IMR-90 (cell line): Measurements from ENCODE around the gene KLK5. TPM values are rescaled to one million over a fixed set of nuclear protein-coding genes. Genes with fewer than 3 reads are reported as not detected.

ENCODE experiments used
- ATAC-seq: fragments of 200-7000 bp; cut with Tn5 transposase; 2 replicates; pipeline ENCODE4 v1.9.1; 2020; ENCODE audit warnings: low read depth, mild to moderate bottlenecking, moderate library complexity
- BruUV-seq: library from RNA; stranded (reverse); fragments of 400-500 nt; replicated peaks from 2 replicates; lab custom pipeline; 2021; lab: Mats Ljungman, UMichigan
- CTCF ChIA-PET: fragments of 300-600 bp; formaldehyde crosslinking; extraction: SDS; loops from one replicate; lab custom pipeline; 2021; ENCODE audit warnings: antibody characterized with exemption; lab: Yijun Ruan, JAX
- POLR2A ChIA-PET: fragments of 300-600 bp; sonication (Branson Sonifier 250); formaldehyde crosslinking; loops from one replicate; lab custom pipeline; 2022; ENCODE audit warnings: antibody characterized with exemption; ENCODE audit not compliant: unreplicated experiment; lab: Charles Lee
- DNase-seq: peaks from one replicate; pipeline ENCODE4 v3.0.0; 2013
- H2AFZ ChIP-seq: replicated peaks from 2 replicates; pipeline ENCODE3; 2013; ENCODE audit warnings: low read length, mild to moderate bottlenecking; ENCODE audit not compliant: poor library complexity
- H2AK5ac ChIP-seq: 2 replicates; pipeline ENCODE4 v1.6.1; 2013; ENCODE audit warnings: low read depth, low read length, inconsistent platforms
- H2AK9ac ChIP-seq: replicated peaks from 2 replicates; pipeline ENCODE3; 2013; ENCODE audit warnings: mild to moderate bottlenecking, low read depth, low read length, moderate library complexity; ENCODE audit not compliant: poor library complexity
- H2BK120ac ChIP-seq: 2 replicates; pipeline ENCODE4 v1.6.1; 2013; ENCODE audit warnings: low read depth, low read length, inconsistent platforms
- H2BK15ac ChIP-seq: 3 replicates; pipeline ENCODE4 v1.6.1; 2013; ENCODE audit warnings: low read depth, low read length, inconsistent platforms
- H2BK20ac ChIP-seq: 2 replicates; pipeline ENCODE4 v1.6.1; 2013; ENCODE audit warnings: low read depth, mild to moderate bottlenecking, inconsistent platforms, low read length, moderate library complexity
- H2BK5ac ChIP-seq: 2 replicates; pipeline ENCODE4 v1.6.1; 2013; ENCODE audit warnings: mild to moderate bottlenecking, low read depth, low read length, inconsistent platforms; ENCODE audit not compliant: poor library complexity, severe bottlenecking
- H3K14ac ChIP-seq: replicated peaks from 2 replicates; pipeline ENCODE4 v1.6.1; 2013; ENCODE audit warnings: low read depth, low read length, inconsistent platforms
- H3K18ac ChIP-seq: 2 replicates; pipeline ENCODE4 v1.6.1; 2013; ENCODE audit warnings: low read depth, low read length, control low read depth
- H3K23ac ChIP-seq: 2 replicates; pipeline ENCODE4 v1.6.1; 2013; ENCODE audit warnings: low read depth, low read length, inconsistent platforms
- H3K27ac ChIP-seq: 2 replicates; pipeline ENCODE4 v1.5.1; 2013; ENCODE audit warnings: mild to moderate bottlenecking, control low read depth, low read length; ENCODE audit not compliant: insufficient read depth
- H3K27me3 ChIP-seq: 2 replicates; pipeline ENCODE4 v1.6.1; 2013; ENCODE audit warnings: low read length; ENCODE audit not compliant: control insufficient read depth, insufficient read depth
- H3K36me3 ChIP-seq: 2 replicates; pipeline ENCODE4 v1.6.1; 2013; ENCODE audit warnings: low read length, mixed read lengths; ENCODE audit not compliant: control insufficient read depth, insufficient read depth
- H3K4ac ChIP-seq: 2 replicates; pipeline ENCODE4 v1.6.1; 2013; ENCODE audit warnings: low read depth, low read length, inconsistent platforms
- H3K4me1 ChIP-seq: 2 replicates; pipeline ENCODE4 v1.6.1; 2013; ENCODE audit warnings: low read length, mixed read lengths; ENCODE audit not compliant: control insufficient read depth, insufficient read depth
- H3K4me2 ChIP-seq: 2 replicates; pipeline ENCODE4 v1.6.1; 2013; ENCODE audit warnings: low read depth, mild to moderate bottlenecking, control low read depth, low read length, moderate library complexity
- H3K4me3 ChIP-seq: 2 replicates; pipeline ENCODE4 v1.5.1; 2013; ENCODE audit warnings: low read depth, mild to moderate bottlenecking, control low read depth, low read length, moderate library complexity; ENCODE audit not compliant: insufficient read depth
- H3K56ac ChIP-seq: 2 replicates; pipeline ENCODE4 v1.6.1; 2013; ENCODE audit warnings: low read length, inconsistent platforms; ENCODE audit not compliant: insufficient read depth; ENCODE audit errors: extremely low read depth
- H3K79me1 ChIP-seq, 2 experiments: 2 replicates each; pipeline ENCODE4 v1.6.1; 2013; ENCODE audit warnings: low read length in 2 of 2, inconsistent platforms in 1 of 2, low read depth in 1 of 2
- H3K9ac ChIP-seq: 2 replicates; pipeline ENCODE4 v1.6.1; 2013; ENCODE audit warnings: low read depth, low read length, control low read depth
- H3K9me1 ChIP-seq: 2 replicates; pipeline ENCODE4 v1.6.1; 2013; ENCODE audit warnings: low read length, inconsistent platforms; ENCODE audit not compliant: insufficient read depth
- H3K9me3 ChIP-seq: 2 replicates; pipeline ENCODE4 v1.6.1; 2013; ENCODE audit warnings: low read length; ENCODE audit not compliant: control insufficient read depth, insufficient read depth
- H4K20me1 ChIP-seq: 2 replicates; pipeline ENCODE4 v1.6.1; 2013; ENCODE audit warnings: low read length, inconsistent platforms; ENCODE audit not compliant: insufficient read depth
- H4K5ac ChIP-seq: 2 replicates; pipeline ENCODE4 v1.6.1; 2013; ENCODE audit warnings: mild to moderate bottlenecking, low read depth, low read length, control low read depth
- H4K8ac ChIP-seq, 2 experiments: 2 replicates each; pipeline ENCODE4 v1.6.1; 2013; ENCODE audit warnings: low read depth in 2 of 2, low read length in 2 of 2, control low read depth in 1 of 2, inconsistent platforms in 1 of 2
- H4K91ac ChIP-seq: 2 replicates; pipeline ENCODE4 v1.6.1; 2013; ENCODE audit warnings: low read depth, low read length, inconsistent platforms; ENCODE audit not compliant: insufficient read depth
- CEBPB ChIP-seq: IDR thresholded peaks from 2 replicates; pipeline ENCODE4 v1.6.1; 2012; ENCODE audit warnings: low read depth, low read length, improper control_type of control experiment
- CHD1 ChIP-seq: IDR thresholded peaks from 2 replicates; pipeline ENCODE4 v1.6.1; 2012; ENCODE audit warnings: low read depth, low read length, improper control_type of control experiment
- SMC3 ChIP-seq: fragments of 150-350 bp; IDR thresholded peaks from 2 replicates; pipeline ENCODE4 v1.6.1; 2016; ENCODE audit warnings: low read depth, mild to moderate bottlenecking, antibody characterized with exemption, low read length, moderate library complexity
- WGBS, 2 experiments: methylation state at CpG; one replicate each; pipeline versions ENCODE4 v1.1.5 to v1.1.7; 2013; ENCODE audit warnings: missing lambda C conversion rate in 2 of 2; ENCODE audit not compliant: insufficient read length in 1 of 2; ENCODE audit errors: extremely low coverage in 2 of 2; 5-methylcytosine and 5-hydroxymethylcytosine counted together
- dilution Hi-C: fragments of 300-500 bp; cut with HindIII; formaldehyde crosslinking; loops from one replicate; pipeline ENCODE4 v1.14.3; 2018; ENCODE audit warnings: low sequenced_read_pairs; ENCODE audit not compliant: unreplicated experiment
- in situ Hi-C: fragments of 300-500 bp; cut with MboI; formaldehyde crosslinking; loops from 3 replicates; pipeline ENCODE4 v1.14.3; 2019; ENCODE audit warnings: low sequenced_read_pairs, inconsistent platforms, mixed read lengths
- intact Hi-C: fragments of 100-400 bp; cut with micrococcal nuclease; formaldehyde crosslinking; loops from 2 replicates; pipeline ENCODE4 v1.10.0; 2022
- polyA plus RNA-seq, 3 experiments: library from polyadenylated mRNA; depleted of rRNA; stranded (reverse); fragments of >200 nt; gene quantifications; 2 replicates each; pipeline ENCODE4 v1.2.3, GENCODE V29; 2012; ENCODE audit warnings: low replicate concordance in 1 of 3
- total RNA-seq: library from RNA; depleted of rRNA; stranded (reverse); fragments of >200 nt; gene quantifications from 2 replicates; pipeline ENCODE4 v1.2.3, GENCODE V29; 2012

Gene KLK5
- total and polyA plus RNA-seq, 2 of the 4 experiments (the other 2 are of a cell fraction), result not detected

- ChIA-PET POLR2A (no interaction called here), CTCF (no interaction called here)
- Histone ChIP-seq H3K4me3 (no peak overlapping the region), H3K36me3 (no peaks in the 10 kb centered on the region), H3K56ac (no peak overlapping the region), H4K5ac (no peak overlapping the region), H3K27me3 (no peaks in the 10 kb centered on the region), H2BK120ac (no peak overlapping the region), H2AK5ac (no peak overlapping the region), H3K4me1 (no peaks in the 10 kb centered on the region), H4K20me1 (no peaks in the 10 kb centered on the region), H3K79me1 (no peaks in the 10 kb centered on the region), H2BK5ac (no peak overlapping the region), H4K8ac (no peak overlapping the region), H2BK15ac (no peak overlapping the region), H3K18ac (no peak overlapping the region), H3K9me1 (no peaks in the 10 kb centered on the region), H3K23ac (no peak overlapping the region), H3K9ac (no peak overlapping the region), H3K9me3 (no peaks in the 10 kb centered on the region), H4K91ac (no peak overlapping the region), H2BK20ac (no peak overlapping the region), H3K14ac (no peak overlapping the region), H2AFZ (no peak overlapping the region), H3K4me2 (no peak overlapping the region), H2AK9ac (no peak overlapping the region), H3K27ac (no peak overlapping the region), H3K4ac (no peak overlapping the region)
- intact Hi-C loops (loop anchor here (10.0 kb wide), 1 partner anchor 121 kb away; no protein-coding TSS in a partner anchor), dilution Hi-C loops (no loop called here), in situ Hi-C loops (loop anchor here (10.0 kb wide), 1 partner anchor 561 kb away; the partner anchor contains the start of gene NAPSA)
- TF ChIP-seq CEBPB (peak; percentile 75), SMC3 (no peak), CHD1 (no peak)
- DNase-seq (no peak), ATAC-seq (no peak)
- BruUV-seq, result no TSS peak
- no CpG with 5 or more reads among the region's 2 CpGs for WGBS, 2 experiments
These were observed 27.1 kb downstream of the KLK5 start for GRCh38 chr19:50925734-50926133.
